ENCODE data around the gene SYNGR2. TPM values are rescaled to one million over a fixed set of nuclear protein-coding genes. Genes with fewer than 3 reads are reported as not detected.
"Not testable (repeated sequence)": the region's sequence is repeated elsewhere in the genome, so short reads cannot be mapped to it uniquely, and the experiment has no call there.

The SYNGR2 gene
- total and polyA plus RNA-seq, 5 donors: 81.9 to 92.2 (median 84.7) TPM

GRCh38 chr17:78164748-78165607 is 3.4 kb upstream of the SYNGR2 start:
- Histone ChIP-seq H3K9me3 (ENCODE audit: control insufficient read depth, low read length) (no peaks in the 10 kb centered on the region), H3K27me3 (ENCODE audit: control insufficient read depth, insufficient read depth) (no peaks in the 10 kb centered on the region), H3K4me3 (ENCODE audit: low read length) (no peak overlapping the region), H3K4me1 (ENCODE audit: control insufficient read depth, insufficient read depth, low read length) (no peaks in the 10 kb centered on the region), H3K27ac (ENCODE audit: low read length) (no peak overlapping the region)
- 96% methylated on average over 16 of the region's 16 CpGs for WGBS
- intact Hi-C loops (cut with DNase I): no loop called here
- ATAC-seq (no peak), DNase-seq (no peak)

DNA sequence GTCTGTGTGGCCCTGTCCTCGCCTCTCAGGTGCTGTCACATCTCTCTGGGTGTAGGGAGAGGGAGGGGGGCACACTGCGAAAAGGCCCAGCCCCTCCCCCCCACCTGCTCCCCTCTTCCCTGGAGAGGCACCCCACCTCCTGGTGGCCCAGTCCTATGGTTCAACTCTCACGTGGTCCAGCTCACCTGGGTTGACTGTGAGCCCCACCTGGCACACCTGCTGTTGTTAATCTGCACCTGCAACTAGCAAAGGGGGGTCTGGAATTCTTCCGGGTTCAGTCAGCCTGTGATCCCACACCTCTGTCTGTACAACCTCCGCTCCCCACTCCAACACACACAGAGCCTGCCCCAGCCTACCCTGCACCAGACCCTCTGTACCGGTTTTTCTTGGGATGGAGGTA is 2.0 kb upstream of the SYNGR2 start:
- Histone ChIP-seq H3K4me1 (ENCODE audit: control insufficient read depth, insufficient read depth, low read length) (no peaks in the 10 kb centered on the region), H3K27me3 (ENCODE audit: control insufficient read depth, insufficient read depth) (no peaks in the 10 kb centered on the region), H3K4me3 (ENCODE audit: low read length) (no peak overlapping the region), H3K27ac (ENCODE audit: low read length) (no peak overlapping the region), H3K9me3 (ENCODE audit: control insufficient read depth, low read length) (no peaks in the 10 kb centered on the region)
- intact Hi-C loops (cut with DNase I): no loop called here
- 76% methylated on average over 6 of the region's 6 CpGs for WGBS
- no peak for DNase-seq
- ATAC-seq: no peak

GRCh38 chr17:78168903-78169793 is 767 bp downstream of the SYNGR2 start:
- no peaks in the 10 kb centered on the region for H3K27me3 ChIP-seq (ENCODE audit: control insufficient read depth, insufficient read depth)
- peak overlapping the region; percentile 26 for H3K27ac ChIP-seq (ENCODE audit: low read length)
- whole genome bisulfite sequencing: 10% methylated on average over 38 of the region's 38 CpGs
- intact Hi-C loops (cut with DNase I): no loop called here
- no peaks in the 10 kb centered on the region for H3K9me3 ChIP-seq (ENCODE audit: control insufficient read depth, low read length)
- ATAC-seq: peak; percentile 34
- H3K4me1 ChIP-seq (ENCODE audit: control insufficient read depth, insufficient read depth, low read length): peaks cover 3% of the 10 kb centered on the region
- H3K4me3 ChIP-seq (ENCODE audit: low read length): peak overlapping the region; percentile 89
- DNase-seq: peak; percentile 41 to 80 (median 80)

DNA sequence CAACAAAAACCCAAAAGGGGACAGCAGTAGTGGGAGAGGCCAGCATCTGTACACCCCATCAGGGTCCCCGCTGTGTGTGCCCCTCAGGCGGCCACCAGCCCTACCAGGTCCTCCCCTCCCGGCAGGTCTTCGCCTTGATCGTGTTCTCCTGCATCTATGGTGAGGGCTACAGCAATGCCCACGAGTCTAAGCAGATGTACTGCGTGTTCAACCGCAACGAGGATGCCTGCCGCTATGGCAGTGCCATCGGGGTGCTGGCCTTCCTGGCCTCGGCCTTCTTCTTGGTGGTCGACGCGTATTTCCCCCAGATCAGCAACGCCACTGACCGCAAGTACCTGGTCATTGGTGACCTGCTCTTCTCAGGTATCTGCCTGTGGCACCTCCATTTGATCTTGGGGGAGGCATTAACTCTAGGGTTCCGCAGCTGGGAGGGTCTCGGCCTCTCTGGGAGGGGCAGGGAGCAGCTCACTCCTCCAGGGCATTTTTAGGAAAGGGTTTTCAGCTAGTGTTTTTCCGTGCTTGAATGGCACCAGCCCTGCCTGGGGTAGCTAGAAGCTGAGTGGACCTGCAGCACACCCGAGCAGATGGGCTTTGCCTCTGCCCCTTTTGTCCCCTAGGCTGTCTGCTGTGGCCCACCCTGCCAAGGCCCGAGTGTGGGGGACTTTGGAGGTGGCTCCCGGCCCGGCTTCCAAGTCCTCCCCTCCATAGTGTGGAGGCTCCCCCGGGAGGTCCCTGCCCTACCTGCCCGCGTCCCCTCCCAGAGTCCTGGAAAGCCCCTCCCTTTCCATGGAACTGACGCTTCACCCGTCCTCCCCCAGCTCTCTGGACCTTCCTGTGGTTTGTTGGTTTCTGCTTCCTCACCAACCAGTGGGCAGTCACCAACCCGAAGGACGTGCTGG is 2.6 kb downstream of the SYNGR2 start:
- Histone ChIP-seq H3K4me1 (ENCODE audit: control insufficient read depth, insufficient read depth, low read length) (peaks cover 3% of the 10 kb centered on the region), H3K27me3 (ENCODE audit: control insufficient read depth, insufficient read depth) (no peaks in the 10 kb centered on the region), H3K4me3 (ENCODE audit: low read length) (no peak overlapping the region), H3K9me3 (ENCODE audit: control insufficient read depth, low read length) (no peaks in the 10 kb centered on the region), H3K27ac (ENCODE audit: low read length) (no peak overlapping the region)
- ATAC-seq (no peak), DNase-seq (no peak)
- 87% methylated on average over 31 of the region's 31 CpGs for WGBS
- intact Hi-C loops (cut with DNase I): loop anchor here in 2 of 4 donors (5.0 to 10.0 kb wide), 3 partner anchors 39 to 59 kb away; partner anchors contain the start of gene TMC8 (in 1 of the 2)

DNA sequence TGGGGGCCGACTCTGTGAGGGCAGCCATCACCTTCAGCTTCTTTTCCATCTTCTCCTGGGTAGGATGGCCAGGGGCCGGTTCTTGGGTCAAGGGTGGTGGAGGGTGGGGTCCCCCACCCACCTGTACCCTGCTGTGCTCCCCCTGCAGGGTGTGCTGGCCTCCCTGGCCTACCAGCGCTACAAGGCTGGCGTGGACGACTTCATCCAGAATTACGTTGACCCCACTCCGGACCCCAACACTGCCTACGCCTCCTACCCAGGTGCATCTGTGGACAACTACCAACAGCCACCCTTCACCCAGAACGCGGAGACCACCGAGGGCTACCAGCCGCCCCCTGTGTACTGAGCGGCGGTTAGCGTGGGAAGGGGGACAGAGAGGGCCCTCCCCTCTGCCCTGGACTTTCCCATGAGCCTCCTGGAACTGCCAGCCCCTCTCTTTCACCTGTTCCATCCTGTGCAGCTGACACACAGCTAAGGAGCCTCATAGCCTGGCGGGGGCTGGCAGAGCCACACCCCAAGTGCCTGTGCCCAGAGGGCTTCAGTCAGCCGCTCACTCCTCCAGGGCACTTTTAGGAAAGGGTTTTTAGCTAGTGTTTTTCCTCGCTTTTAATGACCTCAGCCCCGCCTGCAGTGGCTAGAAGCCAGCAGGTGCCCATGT is 3.3 kb downstream of the SYNGR2 start:
- not testable (repeated sequence) for H3K4me1 ChIP-seq (ENCODE audit: control insufficient read depth, insufficient read depth, low read length); DNase-seq; H3K9me3 ChIP-seq (ENCODE audit: control insufficient read depth, low read length); H3K27ac ChIP-seq (ENCODE audit: low read length); ATAC-seq; H3K4me3 ChIP-seq (ENCODE audit: low read length); H3K27me3 ChIP-seq (ENCODE audit: control insufficient read depth, insufficient read depth)
- intact Hi-C loops (cut with DNase I): loop anchor here in 2 of 4 donors (5.0 to 10.0 kb wide), 3 partner anchors 39 to 59 kb away; partner anchors contain the start of gene TMC8 (in 1 of the 2)
- WGBS: 85% methylated on average over 19 of the region's 19 CpGs

- Histone ChIP-seq H3K4me1 (ENCODE audit: control insufficient read depth, insufficient read depth, low read length) (peaks cover 3% of the 10 kb centered on the region), H3K27ac (ENCODE audit: low read length) (peak overlapping the region; percentile 51), H3K4me3 (ENCODE audit: low read length) (no peak overlapping the region), H3K27me3 (ENCODE audit: control insufficient read depth, insufficient read depth) (no peaks in the 10 kb centered on the region), H3K9me3 (ENCODE audit: control insufficient read depth, low read length) (no peaks in the 10 kb centered on the region)
- ATAC-seq (peak; percentile 5 to 9), DNase-seq (peak; percentile 52 to 82 (median 80))
- WGBS: 38% methylated on average over 19 of the region's 19 CpGs
- intact Hi-C loops (cut with DNase I): loop anchor here in 2 of 4 donors (5.0 to 10.0 kb wide), 3 partner anchors 40 to 60 kb away; partner anchors contain the start of gene TMC8 (in 1 of the 2)
These were observed 4.1 kb downstream of the SYNGR2 start for GRCh38 chr17:78172249-78173051.

DNA sequence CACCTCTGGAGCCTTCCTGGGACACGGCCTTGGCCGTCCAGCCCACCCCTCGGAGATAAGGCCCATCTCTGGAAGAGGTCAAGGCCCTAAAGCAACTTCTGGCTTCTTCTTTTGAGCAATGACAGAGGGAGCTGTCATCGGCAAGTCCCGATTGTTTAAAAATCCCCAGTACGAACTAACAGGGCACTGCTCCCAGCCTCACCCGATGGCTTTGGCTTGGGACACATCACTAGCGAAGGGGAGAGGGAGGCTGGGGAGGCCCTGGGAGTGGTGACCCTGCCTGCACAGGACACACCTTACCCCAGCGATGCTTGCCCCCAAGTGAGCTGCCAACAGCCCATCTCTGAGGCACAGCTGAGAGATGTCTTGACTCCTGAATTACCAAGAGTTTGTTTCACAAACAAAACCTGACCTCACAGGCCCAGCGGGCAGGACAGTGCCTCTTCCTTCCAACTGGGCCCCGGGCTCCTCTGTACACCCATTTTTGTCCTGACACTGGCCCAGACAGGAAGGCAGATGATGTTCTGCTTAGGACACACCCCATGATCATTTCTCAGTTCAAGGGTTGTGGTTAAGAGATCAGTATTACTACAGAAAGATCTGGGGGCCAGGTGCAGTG is 4.8 kb downstream of the SYNGR2 start:
- DNase-seq: no peak
- 37% methylated on average over 11 of the region's 11 CpGs for WGBS
- peaks cover 3% of the 10 kb centered on the region for H3K4me1 ChIP-seq (ENCODE audit: control insufficient read depth, insufficient read depth, low read length)
- no peaks in the 10 kb centered on the region for H3K9me3 ChIP-seq (ENCODE audit: control insufficient read depth, low read length)
- H3K27ac ChIP-seq (ENCODE audit: low read length): peak overlapping the region; percentile 51
- no peaks in the 10 kb centered on the region for H3K27me3 ChIP-seq (ENCODE audit: control insufficient read depth, insufficient read depth)
- no peak for ATAC-seq
- no peak overlapping the region for H3K4me3 ChIP-seq (ENCODE audit: low read length)
- intact Hi-C loops (cut with DNase I): loop anchor here in 2 of 4 donors (5.0 to 10.0 kb wide), 3 partner anchors 41 to 61 kb away; partner anchors contain the start of gene TMC8 (in 1 of the 2)

GRCh38 chr17:78174346-78174869 is 6.0 kb downstream of the SYNGR2 start:
- Histone ChIP-seq H3K4me1 (ENCODE audit: control insufficient read depth, insufficient read depth, low read length) (peaks cover 3% of the 10 kb centered on the region), H3K4me3 (ENCODE audit: low read length) (no peak overlapping the region), H3K27me3 (ENCODE audit: control insufficient read depth, insufficient read depth) (no peaks in the 10 kb centered on the region), H3K9me3 (ENCODE audit: control insufficient read depth, low read length) (no peaks in the 10 kb centered on the region), H3K27ac (ENCODE audit: low read length) (peak overlapping the region; percentile 9)
- WGBS: 30% methylated on average over 15 of the region's 15 CpGs
- peak; percentile 81 to 93 (median 91) for DNase-seq
- ATAC-seq: peak; percentile 68 to 77
- intact Hi-C loops (cut with DNase I): loop anchor here in 2 of 4 donors (5.0 to 10.0 kb wide), 3 partner anchors 42 to 62 kb away; partner anchors contain the start of gene TMC8 (in 1 of the 2)
